Neural crest cell (in vitro differentiated cells): ENCODE measurements around the gene GOLGA1. TPM values are rescaled to one million over a fixed set of nuclear protein-coding genes. Genes with fewer than 3 reads are reported as not detected.

ENCODE experiments used
- DNase-seq: peaks from one replicate; pipeline ENCODE4 v3.0.0; 2021; ENCODE audit warnings: low read depth, mixed read lengths, low spot score
- H3K27ac Mint-ChIP-seq: one replicate; pipeline ENCODE4 v1.8.0; 2021; ENCODE audit warnings: mild to moderate bottlenecking, mixed read lengths; ENCODE audit not compliant: unreplicated experiment
- H3K27me3 Mint-ChIP-seq: 2 replicates; pipeline ENCODE4 v1.8.0; 2021; ENCODE audit warnings: low read depth, mild to moderate bottlenecking, mixed read lengths
- H3K36me3 Mint-ChIP-seq: 2 replicates; pipeline ENCODE4 v1.8.0; 2021; ENCODE audit warnings: low read depth, mild to moderate bottlenecking, mixed read lengths
- H3K4me1 Mint-ChIP-seq: 2 replicates; pipeline ENCODE4 v1.8.0; 2021; ENCODE audit warnings: mixed read lengths
- H3K4me3 Mint-ChIP-seq: one replicate; pipeline ENCODE4 v1.8.0; 2021; ENCODE audit warnings: mild to moderate bottlenecking, mixed read lengths
- H3K9me3 Mint-ChIP-seq: 2 replicates; pipeline ENCODE4 v1.8.0; 2021; ENCODE audit warnings: mixed read lengths
- total RNA-seq: library from RNA; stranded (reverse); gene quantifications from 2 replicates; pipeline ENCODE4 v1.2.1, GENCODE V29; 2021
- TF ChIP-seq, protein P1 (sequence below): fragments of 200-600 bp; sonication (generic); conservative IDR thresholded peaks from 2 replicates; pipeline ENCODE4 v1.5.0; 2021; ENCODE audit warnings: antibody characterized with exemption, mild to moderate bottlenecking

Gene GOLGA1
- total RNA-seq, 1 donor from 2014 or later, result 15.9 TPM

DNA sequence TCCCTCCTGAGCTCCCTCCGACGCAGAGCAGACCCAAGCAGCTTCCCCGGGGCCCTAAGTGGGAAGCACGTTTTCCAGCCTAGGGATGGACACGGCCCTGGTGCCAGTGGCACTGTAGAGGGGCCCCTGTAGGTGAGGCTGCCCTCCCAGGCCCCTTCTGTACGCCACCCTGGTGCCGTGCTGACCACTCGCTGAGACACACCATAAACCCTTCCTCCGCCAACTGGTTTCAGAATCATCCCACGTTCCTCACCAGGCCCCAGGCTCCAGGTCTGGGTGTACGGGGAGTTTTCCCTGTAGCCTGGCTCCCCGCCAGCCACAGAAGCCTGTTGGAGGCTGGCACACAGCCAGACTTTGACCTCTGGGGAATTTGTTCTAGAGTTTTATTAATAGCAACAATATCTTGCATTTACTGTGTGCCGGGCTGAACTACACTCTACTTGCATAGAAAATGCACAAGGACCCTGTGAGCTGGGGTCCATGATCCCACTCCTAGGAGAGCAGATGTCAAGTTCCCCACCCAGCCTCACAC is 105.8 kb downstream of the GOLGA1 start:
- Mint-ChIP-seq H3K4me1 (peaks cover 3% of the 10 kb centered on the region), H3K36me3 (peaks cover 2% of the 10 kb centered on the region)
- no peak for DNase-seq

DNA sequence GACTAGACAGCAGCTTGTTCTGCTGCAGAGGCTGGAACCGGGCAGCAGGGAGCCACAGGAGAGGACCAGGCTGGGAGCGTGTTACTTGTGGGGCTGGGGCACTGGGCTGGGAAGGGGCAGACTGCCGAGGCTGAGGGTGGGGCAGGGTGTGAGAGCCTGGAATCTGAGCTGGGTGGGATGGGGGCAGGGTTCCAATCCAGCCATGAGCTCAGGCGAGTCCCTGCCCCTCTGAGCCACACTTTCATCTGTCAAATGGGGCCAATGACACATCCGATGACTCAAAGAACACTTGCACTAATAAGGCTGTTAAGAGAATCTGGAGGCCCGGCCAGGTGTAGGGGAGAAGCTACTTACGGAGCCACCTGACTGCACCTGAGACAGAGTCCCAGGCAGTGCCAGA is 106.3 kb downstream of the GOLGA1 start:
- peaks cover 2% of the 10 kb centered on the region for H3K36me3 Mint-ChIP-seq
- no peak overlapping the region for H3K4me3 Mint-ChIP-seq
- peaks cover 3% of the 10 kb centered on the region for H3K4me1 Mint-ChIP-seq
- TF ChIP-seq, protein P1, sequence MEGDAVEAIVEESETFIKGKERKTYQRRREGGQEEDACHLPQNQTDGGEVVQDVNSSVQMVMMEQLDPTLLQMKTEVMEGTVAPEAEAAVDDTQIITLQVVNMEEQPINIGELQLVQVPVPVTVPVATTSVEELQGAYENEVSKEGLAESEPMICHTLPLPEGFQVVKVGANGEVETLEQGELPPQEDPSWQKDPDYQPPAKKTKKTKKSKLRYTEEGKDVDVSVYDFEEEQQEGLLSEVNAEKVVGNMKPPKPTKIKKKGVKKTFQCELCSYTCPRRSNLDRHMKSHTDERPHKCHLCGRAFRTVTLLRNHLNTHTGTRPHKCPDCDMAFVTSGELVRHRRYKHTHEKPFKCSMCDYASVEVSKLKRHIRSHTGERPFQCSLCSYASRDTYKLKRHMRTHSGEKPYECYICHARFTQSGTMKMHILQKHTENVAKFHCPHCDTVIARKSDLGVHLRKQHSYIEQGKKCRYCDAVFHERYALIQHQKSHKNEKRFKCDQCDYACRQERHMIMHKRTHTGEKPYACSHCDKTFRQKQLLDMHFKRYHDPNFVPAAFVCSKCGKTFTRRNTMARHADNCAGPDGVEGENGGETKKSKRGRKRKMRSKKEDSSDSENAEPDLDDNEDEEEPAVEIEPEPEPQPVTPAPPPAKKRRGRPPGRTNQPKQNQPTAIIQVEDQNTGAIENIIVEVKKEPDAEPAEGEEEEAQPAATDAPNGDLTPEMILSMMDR, result no peak
- DNase-seq, result no peak
- no peaks in the 10 kb centered on the region for H3K9me3 Mint-ChIP-seq
- no peak overlapping the region for H3K27ac Mint-ChIP-seq
- H3K27me3 Mint-ChIP-seq, result no peaks in the 10 kb centered on the region

More for the DNA sequence above, 105.8 kb downstream of the GOLGA1 start:
- Mint-ChIP-seq H3K27ac (no peak overlapping the region), H3K4me3 (no peak overlapping the region), H3K27me3 (no peaks in the 10 kb centered on the region), H3K9me3 (no peaks in the 10 kb centered on the region)
- TF ChIP-seq, protein P1, result no peak

DNA sequence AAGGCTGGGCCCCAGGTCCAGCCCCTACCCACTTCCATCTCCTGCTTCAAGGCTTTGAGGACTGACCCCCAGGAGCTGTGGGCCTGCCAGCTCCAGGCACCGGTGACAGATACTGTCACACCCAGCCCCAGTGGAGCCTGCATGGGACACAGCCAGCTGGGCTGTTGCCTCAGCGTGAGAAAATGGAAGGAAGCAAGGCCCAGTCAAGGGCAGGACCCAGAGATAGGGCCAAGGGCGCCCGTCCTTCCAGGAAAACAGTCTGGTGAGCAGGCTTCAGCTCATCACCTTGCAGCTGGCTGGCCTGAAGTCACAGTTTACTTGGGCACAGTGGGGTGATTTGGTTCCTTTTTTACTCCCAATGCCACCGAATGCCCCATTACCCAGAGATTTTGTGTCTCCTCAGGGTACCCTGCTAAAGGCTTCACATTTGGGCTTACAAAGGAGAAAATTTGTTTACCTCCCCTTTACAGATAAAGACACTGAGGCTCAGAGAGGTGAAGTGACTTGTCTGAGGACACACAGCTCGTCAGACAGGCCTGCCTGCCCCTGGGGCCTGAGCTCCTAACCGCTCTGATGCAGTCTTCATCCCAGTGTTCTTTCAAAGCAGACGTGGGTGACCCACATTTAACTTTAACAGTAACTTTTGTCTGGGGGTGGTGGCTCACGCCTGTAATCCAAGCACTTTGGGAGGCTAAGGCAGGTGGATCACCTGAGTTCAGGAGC is 109.1 kb downstream of the GOLGA1 start:
- Mint-ChIP-seq H3K27me3 (peaks cover 5% of the 10 kb centered on the region), H3K4me3 (no peak overlapping the region), H3K36me3 (no peaks in the 10 kb centered on the region), H3K27ac (no peak overlapping the region), H3K9me3 (no peaks in the 10 kb centered on the region), H3K4me1 (peaks cover 3% of the 10 kb centered on the region)
- TF ChIP-seq, protein P1, result no peak
- DNase-seq, result no peak

GRCh38 chr9:124830593-124830992 is 110.3 kb downstream of the GOLGA1 start:
- H3K4me1 Mint-ChIP-seq, result peaks cover 3% of the 10 kb centered on the region
- no peak overlapping the region for H3K27ac Mint-ChIP-seq
- no peaks in the 10 kb centered on the region for H3K36me3 Mint-ChIP-seq
- no peak for DNase-seq
- H3K9me3 Mint-ChIP-seq, result no peaks in the 10 kb centered on the region
- H3K4me3 Mint-ChIP-seq, result no peak overlapping the region
- peaks cover 5% of the 10 kb centered on the region for H3K27me3 Mint-ChIP-seq
- TF ChIP-seq, protein P1, result no peak

DNA sequence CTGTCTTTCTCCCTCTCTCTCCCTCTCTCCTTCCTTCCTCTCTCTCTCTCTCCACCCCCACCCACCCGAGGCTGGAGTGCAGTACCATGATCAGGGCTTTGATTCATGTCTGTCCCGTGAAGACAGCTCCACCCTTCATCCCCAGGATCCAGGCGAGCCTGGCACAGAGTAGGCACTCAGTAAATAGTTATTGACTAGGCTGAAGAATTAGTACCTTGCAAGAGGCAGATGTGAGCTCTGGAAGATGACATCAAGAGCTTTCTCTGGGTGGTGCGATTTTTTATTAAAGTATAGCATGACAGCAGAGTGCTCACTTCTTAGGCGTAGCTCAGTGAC is 111.6 kb downstream of the GOLGA1 start:
- H3K36me3 Mint-ChIP-seq, result no peaks in the 10 kb centered on the region
- peaks cover 3% of the 10 kb centered on the region for H3K4me1 Mint-ChIP-seq
- H3K9me3 Mint-ChIP-seq, result no peaks in the 10 kb centered on the region
- H3K4me3 Mint-ChIP-seq, result no peak overlapping the region
- H3K27me3 Mint-ChIP-seq, result peaks cover 5% of the 10 kb centered on the region
- TF ChIP-seq, protein P1, result no peak
- DNase-seq, result no peak
- H3K27ac Mint-ChIP-seq, result no peak overlapping the region
